Astrocyte (in vitro differentiated cells and primary cell): Measurements from ENCODE around the gene GNB1L.

ENCODE experiments used
- CTCF ChIP-seq: IDR thresholded peaks from 2 replicates; pipeline ENCODE4 v1.5.1; 2011; ENCODE audit warnings: low read depth, mild to moderate bottlenecking, inconsistent platforms, low read length, moderate library complexity; ENCODE audit not compliant: insufficient read depth
- EZH2 ChIP-seq: IDR thresholded peaks from 2 replicates; pipeline ENCODE4 v1.6.1; 2012; ENCODE audit warnings: mild to moderate bottlenecking, low read length, inconsistent platforms; ENCODE audit not compliant: insufficient read depth

GRCh38 chr22:19851291-19852176 is 3.1 kb downstream of the GNB1L start:
- no peak for TF ChIP-seq CTCF
- no peak for TF ChIP-seq EZH2
